Naive thymus-derived CD4-positive, alpha-beta T cell (primary cell): ENCODE results near the gene SAMD11. TPM values are rescaled to one million over a fixed set of nuclear protein-coding genes. Genes with fewer than 3 reads are reported as not detected.
"Not testable (repeated sequence)": the region's sequence is repeated elsewhere in the genome, so short reads cannot be mapped to it uniquely, and the experiment has no call there.

Experiments used
- ATAC-seq: fragments of 150-1000 bp; cut with Tn5 transposase; 2 replicates; pipeline ENCODE4 v1.10.0; 2021; ENCODE audit warnings: mild to moderate bottlenecking, moderate library complexity
- CTCF ChIA-PET: fragments of 350-600 bp; sonication (Branson Sonifier 250); formaldehyde crosslinking; loops from one replicate; lab custom pipeline; 2021; ENCODE audit warnings: antibody characterized with exemption; lab: Charles Lee
- POLR2A ChIA-PET: fragments of 350-600 bp; sonication (Branson Sonifier 250); formaldehyde crosslinking; loops from one replicate; lab custom pipeline; 2021; ENCODE audit warnings: antibody characterized with exemption, inconsistent platforms; lab: Charles Lee
- DNase-seq, 9 donors: peaks; one replicate each; pipeline versions ENCODE4 v3.0.0 to v3.0.0-alpha.2; 2020 to 2022; ENCODE audit warnings: mixed read lengths in 1 of 9
- H3K27ac ChIP-seq: one replicate; pipeline ENCODE4 v1.7.0; 2013; ENCODE audit warnings: mild to moderate bottlenecking, low read depth, low read length, moderate library complexity
- H3K27me3 ChIP-seq, 2 donors: one replicate each; pipeline ENCODE4 v1.7.0; 2013; ENCODE audit warnings: low read length in 2 of 2, mild to moderate bottlenecking in 2 of 2, moderate library complexity in 2 of 2; ENCODE audit not compliant: control insufficient read depth in 2 of 2, insufficient read depth in 2 of 2
- H3K36me3 ChIP-seq, 3 experiments: 1 replicate in 2 of 3; 2 replicates in 1 of 3; pipeline ENCODE4 v1.7.0; 2013; ENCODE audit warnings: low read length in 3 of 3, mild to moderate bottlenecking in 3 of 3, moderate library complexity in 1 of 3; ENCODE audit not compliant: insufficient read depth in 3 of 3, control insufficient read depth in 2 of 3
- H3K4me1 ChIP-seq, 2 donors: one replicate each; pipeline ENCODE4 v1.7.0; 2013; ENCODE audit warnings: low read length in 2 of 2, mild to moderate bottlenecking in 2 of 2, moderate library complexity in 1 of 2; ENCODE audit not compliant: control insufficient read depth in 2 of 2, insufficient read depth in 2 of 2
- H3K4me3 ChIP-seq: 2 replicates; pipeline ENCODE4 v1.7.0; 2013; ENCODE audit warnings: mild to moderate bottlenecking, low read length
- H3K9me3 ChIP-seq, 3 experiments: 1 replicate in 2 of 3; 2 replicates in 1 of 3; pipeline ENCODE4 v1.7.0; 2013; ENCODE audit warnings: low read length in 3 of 3; ENCODE audit not compliant: control insufficient read depth in 2 of 3
- H3K27ac Mint-ChIP-seq, 9 donors: one replicate each; pipeline ENCODE4 v1.8.0; 2020 to 2022; ENCODE audit warnings: mixed read lengths in 9 of 9, mild to moderate bottlenecking in 8 of 9, moderate library complexity in 5 of 9, inconsistent platforms in 2 of 9
- H3K27me3 Mint-ChIP-seq, 5 donors: one replicate each; pipeline ENCODE4 v1.8.0; 2021 to 2022; ENCODE audit warnings: mixed read lengths in 5 of 5, mild to moderate bottlenecking in 1 of 5
- H3K36me3 Mint-ChIP-seq, 5 donors: one replicate each; pipeline ENCODE4 v1.8.0; 2020 to 2022; ENCODE audit warnings: mixed read lengths in 5 of 5, mild to moderate bottlenecking in 3 of 5, inconsistent platforms in 1 of 5
- H3K4me1 Mint-ChIP-seq, 7 donors: one replicate each; pipeline ENCODE4 v1.8.0; 2020 to 2022; ENCODE audit warnings: mixed read lengths in 7 of 7, mild to moderate bottlenecking in 3 of 7, inconsistent platforms in 1 of 7
- H3K4me3 Mint-ChIP-seq, 10 donors: one replicate each; pipeline ENCODE4 v1.8.0; 2020 to 2022; ENCODE audit warnings: mild to moderate bottlenecking in 10 of 10, mixed read lengths in 10 of 10, moderate library complexity in 6 of 10, inconsistent platforms in 2 of 10
- H3K9me3 Mint-ChIP-seq, 11 donors: one replicate each; pipeline ENCODE4 v1.8.0; 2020 to 2022; ENCODE audit warnings: mixed read lengths in 11 of 11, mild to moderate bottlenecking in 4 of 11, inconsistent platforms in 1 of 11, moderate library complexity in 1 of 11
- intact Hi-C, 2 donors: fragments of 100-400 bp; cut with micrococcal nuclease; formaldehyde crosslinking; loops; one replicate each; pipeline ENCODE4 v1.15.1; 2023
- polyA plus RNA-seq, 2 donors: library from polyadenylated mRNA; unstranded; fragments of 300-500 nt; fragmentation: Illumina TruSeq; gene quantifications; one replicate each; pipeline ENCODE4 v1.2.3, GENCODE V29; 2021
- total RNA-seq, 6 experiments: library from RNA in 5 of 6; stranded (reverse) in 5 of 6; gene quantifications; 1 replicate in 5 of 6; 2 replicates in 1 of 6; pipeline ENCODE4 v1.2.3 and lab custom pipeline; 2021 to 2026

SAMD11 gene, protein sequence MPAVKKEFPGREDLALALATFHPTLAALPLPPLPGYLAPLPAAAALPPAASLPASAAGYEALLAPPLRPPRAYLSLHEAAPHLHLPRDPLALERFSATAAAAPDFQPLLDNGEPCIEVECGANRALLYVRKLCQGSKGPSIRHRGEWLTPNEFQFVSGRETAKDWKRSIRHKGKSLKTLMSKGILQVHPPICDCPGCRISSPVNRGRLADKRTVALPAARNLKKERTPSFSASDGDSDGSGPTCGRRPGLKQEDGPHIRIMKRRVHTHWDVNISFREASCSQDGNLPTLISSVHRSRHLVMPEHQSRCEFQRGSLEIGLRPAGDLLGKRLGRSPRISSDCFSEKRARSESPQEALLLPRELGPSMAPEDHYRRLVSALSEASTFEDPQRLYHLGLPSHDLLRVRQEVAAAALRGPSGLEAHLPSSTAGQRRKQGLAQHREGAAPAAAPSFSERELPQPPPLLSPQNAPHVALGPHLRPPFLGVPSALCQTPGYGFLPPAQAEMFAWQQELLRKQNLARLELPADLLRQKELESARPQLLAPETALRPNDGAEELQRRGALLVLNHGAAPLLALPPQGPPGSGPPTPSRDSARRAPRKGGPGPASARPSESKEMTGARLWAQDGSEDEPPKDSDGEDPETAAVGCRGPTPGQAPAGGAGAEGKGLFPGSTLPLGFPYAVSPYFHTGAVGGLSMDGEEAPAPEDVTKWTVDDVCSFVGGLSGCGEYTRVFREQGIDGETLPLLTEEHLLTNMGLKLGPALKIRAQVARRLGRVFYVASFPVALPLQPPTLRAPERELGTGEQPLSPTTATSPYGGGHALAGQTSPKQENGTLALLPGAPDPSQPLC
- not detected for total RNA-seq
- polyA plus RNA-seq = under 1 TPM; 0.10 to 0.24 TPM
- total RNA-seq (lab: John Stamatoyannopoulos, UW) = not detected

DNA sequence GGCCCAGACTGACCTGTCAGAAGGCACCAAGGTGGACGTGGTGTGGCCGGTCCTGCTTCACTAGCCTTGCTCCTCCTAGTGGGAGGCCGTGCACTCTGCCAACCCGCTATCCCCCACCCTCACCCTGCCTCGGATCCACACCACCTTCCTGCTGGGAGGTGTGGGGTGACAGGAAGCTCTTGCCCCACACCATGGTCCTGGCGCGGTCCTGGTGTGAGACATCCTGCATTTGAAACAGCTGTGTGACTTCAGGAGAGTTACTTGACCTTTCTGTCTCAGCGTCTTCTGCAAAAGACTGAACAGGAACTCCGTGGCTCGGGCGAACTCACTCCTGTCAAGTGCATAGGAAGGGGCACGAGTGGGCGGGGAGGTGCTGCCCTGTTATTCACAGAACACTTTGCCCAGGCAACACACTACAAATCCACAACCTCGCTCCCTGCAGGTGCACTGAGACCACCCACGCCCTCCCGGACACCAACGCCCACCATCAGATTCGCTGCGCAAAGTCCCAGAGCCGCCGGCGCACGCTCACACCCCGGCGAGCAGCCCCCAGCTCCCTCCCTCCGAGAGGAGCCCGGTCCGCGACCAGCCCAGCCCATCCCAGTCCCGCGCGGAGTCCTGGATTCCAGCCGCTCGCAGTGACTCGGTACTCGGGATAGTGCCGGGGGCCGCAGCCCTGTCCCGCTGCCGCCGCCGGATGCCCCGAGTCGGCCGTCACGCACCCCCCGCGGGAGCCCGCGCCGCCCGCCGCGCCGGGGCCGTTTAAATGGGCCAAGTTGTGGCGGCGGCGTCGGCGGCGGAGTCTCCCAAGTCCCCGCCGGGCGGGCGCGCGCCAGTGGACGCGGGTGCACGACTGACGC is at the start of gene SAMD11:
TSS of gene SAMD11 (plus strand) at position 793 of the 860 bp plus-strand sequence. CDS start 509 bp downstream, outside the sequence.
- H3K27me3 ChIP-seq = peaks cover 7 to 27% of the 10 kb centered on the region in 2 donors
- no peaks in the 10 kb centered on the region for H3K36me3 ChIP-seq
- H3K4me1 ChIP-seq = peaks cover 7 to 21% of the 10 kb centered on the region in 2 donors
- intact Hi-C loops = no loop called here
- Mint-ChIP-seq H3K36me3 (peaks cover 0 to 3% (median 0%) of the 10 kb centered on the region in 5 donors), H3K4me1 (peaks cover 6 to 20% (median 15%) of the 10 kb centered on the region in 7 donors), H3K4me3 (peak within 1 kb of the TSS; percentile 79 to 91 (median 86)), H3K9me3 (no peaks in the 10 kb centered on the region), H3K27ac (peak within 1 kb of the TSS in 3 of 9 donors; percentile 19 to 62 (median 25)), H3K27me3 (peaks cover 37 to 60% (median 42%) of the 10 kb centered on the region in 5 donors)
- ChIA-PET POLR2A (interaction anchor here (0.8 kb wide), 1 partner anchor 148 kb away, joined by 4 read pairs; no protein-coding TSS in a partner anchor), CTCF (no interaction called here)
- peak within 1 kb of the TSS; percentile 64 for H3K4me3 ChIP-seq
- DNase-seq (peak; percentile 38 to 66 (median 59)), ATAC-seq (peak; percentile 64)
- no peak within 1 kb of the TSS for H3K27ac ChIP-seq
- H3K9me3 ChIP-seq = no peaks in the 10 kb centered on the region

DNA sequence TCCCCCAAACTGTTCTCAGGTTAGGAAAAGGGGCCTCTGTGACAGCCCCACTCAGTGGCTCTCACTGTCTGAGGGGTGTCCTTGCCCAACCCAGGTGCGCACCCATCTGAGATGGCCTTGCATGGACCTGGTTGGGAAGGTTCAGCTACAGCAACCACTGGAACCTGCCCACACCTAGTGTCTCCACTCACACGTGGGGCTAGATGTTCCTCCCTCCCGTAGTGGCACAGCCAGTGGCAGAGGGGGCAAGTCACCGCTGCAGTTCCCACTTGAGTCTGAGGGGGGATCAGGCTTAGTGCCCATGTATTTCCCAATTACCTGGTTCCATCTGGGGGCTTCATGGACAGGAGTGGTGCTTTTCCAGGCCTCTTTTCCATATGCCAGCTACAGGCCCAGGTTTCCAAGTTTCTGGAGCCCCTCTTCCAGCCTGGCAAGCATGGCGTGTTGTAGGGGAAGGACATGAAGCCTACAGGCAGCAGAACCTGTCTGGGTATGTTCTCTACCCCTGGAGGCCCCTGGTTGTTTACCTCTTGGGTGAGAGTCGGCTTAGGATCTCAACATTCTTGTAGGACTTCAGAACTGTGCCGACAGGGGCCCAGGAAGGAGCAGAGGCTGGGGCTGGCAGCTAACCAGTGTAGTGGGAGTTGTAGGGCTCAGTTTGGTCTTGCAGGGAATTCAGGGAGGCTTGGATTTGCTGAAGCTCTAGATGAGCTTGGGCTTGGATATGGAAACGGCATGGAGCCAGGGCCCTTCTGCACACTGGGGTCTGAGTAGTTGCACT is 47.1 kb upstream of the SAMD11 start:
- H3K9me3 ChIP-seq, H3K27ac ChIP-seq, H3K4me1 Mint-ChIP-seq, H3K4me1 ChIP-seq, H3K9me3 Mint-ChIP-seq, H3K36me3 Mint-ChIP-seq, H3K4me3 Mint-ChIP-seq, CTCF ChIA-PET, H3K27ac Mint-ChIP-seq, H3K27me3 ChIP-seq, ATAC-seq, intact Hi-C loops, DNase-seq, POLR2A ChIA-PET, H3K36me3 ChIP-seq, H3K4me3 ChIP-seq: not testable (repeated sequence)
- H3K27me3 Mint-ChIP-seq = peaks cover 0 to 33% (median 0%) of the 10 kb centered on the region in 5 donors

DNA sequence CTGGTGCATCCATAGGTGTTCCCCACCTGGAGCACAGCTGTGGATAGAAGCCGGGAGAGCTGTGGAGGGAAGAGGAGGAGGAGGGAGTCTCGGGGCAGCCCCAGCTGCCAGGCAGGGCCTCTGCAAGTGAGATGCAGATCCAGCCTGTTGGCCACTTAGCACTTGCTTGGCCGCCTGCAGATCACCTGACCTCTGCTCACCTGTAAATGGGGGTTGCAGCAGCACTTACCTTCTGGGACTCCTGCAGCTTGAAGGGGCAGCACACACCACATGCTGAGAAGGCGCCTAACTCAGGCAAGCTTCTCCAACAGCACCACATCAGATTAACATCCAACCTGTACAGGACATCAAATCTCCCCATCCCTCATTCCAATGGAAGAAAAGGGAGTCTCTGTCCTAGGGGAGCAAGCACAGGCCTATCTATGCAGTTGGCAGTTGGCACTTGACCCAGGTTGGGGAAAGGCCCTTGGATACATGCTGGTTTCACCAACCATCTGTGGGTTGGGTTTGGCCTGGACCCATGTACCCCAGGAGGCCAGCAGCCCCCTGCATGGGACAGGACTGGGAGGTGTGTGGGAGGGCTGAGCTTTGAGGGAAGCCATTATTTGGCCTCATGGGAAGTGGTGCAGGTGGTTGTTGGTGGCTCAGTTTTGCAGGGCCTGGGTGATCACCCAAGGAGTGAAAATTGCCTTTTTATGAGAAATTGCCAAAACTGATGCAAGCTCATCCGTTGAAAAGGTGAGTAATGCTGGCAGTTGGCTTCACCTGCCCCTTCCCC is 46.3 kb upstream of the SAMD11 start:
- H3K27ac Mint-ChIP-seq, intact Hi-C loops, H3K4me3 ChIP-seq, ATAC-seq, H3K9me3 ChIP-seq, H3K36me3 Mint-ChIP-seq, H3K27me3 ChIP-seq, CTCF ChIA-PET, H3K4me3 Mint-ChIP-seq, H3K4me1 Mint-ChIP-seq, H3K9me3 Mint-ChIP-seq, H3K36me3 ChIP-seq, H3K4me1 ChIP-seq, POLR2A ChIA-PET, DNase-seq, H3K27ac ChIP-seq: not testable (repeated sequence)
- peaks cover 0 to 34% (median 0%) of the 10 kb centered on the region in 5 donors for H3K27me3 Mint-ChIP-seq

DNA sequence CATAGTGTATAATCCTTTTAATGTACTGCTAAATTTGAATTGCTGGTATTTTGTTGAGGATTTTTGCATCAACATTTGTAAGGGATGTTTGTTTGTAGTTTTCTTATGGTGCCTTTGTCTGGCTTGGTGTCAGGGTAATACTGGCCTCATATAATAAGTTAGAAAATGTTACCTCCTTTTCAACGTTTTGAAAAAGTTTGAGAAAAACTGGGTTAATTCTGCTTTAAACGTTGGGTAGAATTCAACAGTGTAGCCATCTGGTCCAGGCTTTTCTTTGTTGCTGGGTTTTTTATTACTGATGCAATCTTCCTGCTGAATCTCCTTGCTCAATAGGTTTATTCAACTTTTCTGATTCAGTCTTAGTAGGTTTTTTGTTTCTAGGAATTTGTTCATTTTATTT is 43.2 kb upstream of the SAMD11 start:
- H3K36me3 ChIP-seq, H3K9me3 Mint-ChIP-seq, CTCF ChIA-PET, H3K4me1 ChIP-seq, H3K36me3 Mint-ChIP-seq, H3K27me3 ChIP-seq, DNase-seq, H3K27ac ChIP-seq, H3K4me1 Mint-ChIP-seq, ATAC-seq, POLR2A ChIA-PET, H3K4me3 ChIP-seq, H3K27ac Mint-ChIP-seq, intact Hi-C loops, H3K9me3 ChIP-seq, H3K4me3 Mint-ChIP-seq: not testable (repeated sequence)
- H3K27me3 Mint-ChIP-seq = peaks cover 3 to 65% (median 21%) of the 10 kb centered on the region in 5 donors

DNA sequence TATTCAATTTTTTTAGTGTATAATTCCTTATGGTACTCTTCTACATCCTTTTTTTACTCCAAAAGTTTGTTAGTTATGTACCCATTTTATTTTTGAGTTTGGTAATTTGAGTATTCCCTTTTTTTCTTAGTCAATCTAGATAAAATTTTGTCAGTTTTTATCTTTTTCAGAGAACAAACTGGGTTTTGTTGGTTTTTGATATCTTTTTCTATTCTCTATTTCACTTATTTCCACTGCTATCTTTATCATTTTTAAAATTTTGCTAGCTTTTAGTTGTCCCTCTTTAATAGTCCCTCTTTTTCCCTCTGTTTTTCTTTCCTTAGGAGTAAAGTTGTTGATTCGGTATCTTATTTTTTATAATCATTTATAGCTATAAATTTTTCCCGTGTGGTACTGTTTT is 42.8 kb upstream of the SAMD11 start:
- H3K9me3 ChIP-seq, DNase-seq, H3K27ac Mint-ChIP-seq, H3K27me3 ChIP-seq, H3K4me1 ChIP-seq, ATAC-seq, H3K4me3 Mint-ChIP-seq, intact Hi-C loops, H3K9me3 Mint-ChIP-seq, H3K4me3 ChIP-seq, CTCF ChIA-PET, H3K27ac ChIP-seq, H3K36me3 Mint-ChIP-seq, POLR2A ChIA-PET, H3K36me3 ChIP-seq, H3K4me1 Mint-ChIP-seq: not testable (repeated sequence)
- peaks cover 7 to 68% (median 25%) of the 10 kb centered on the region in 5 donors for H3K27me3 Mint-ChIP-seq
